ENCODE data around the gene CD300A.

The CD300A gene

DNA sequence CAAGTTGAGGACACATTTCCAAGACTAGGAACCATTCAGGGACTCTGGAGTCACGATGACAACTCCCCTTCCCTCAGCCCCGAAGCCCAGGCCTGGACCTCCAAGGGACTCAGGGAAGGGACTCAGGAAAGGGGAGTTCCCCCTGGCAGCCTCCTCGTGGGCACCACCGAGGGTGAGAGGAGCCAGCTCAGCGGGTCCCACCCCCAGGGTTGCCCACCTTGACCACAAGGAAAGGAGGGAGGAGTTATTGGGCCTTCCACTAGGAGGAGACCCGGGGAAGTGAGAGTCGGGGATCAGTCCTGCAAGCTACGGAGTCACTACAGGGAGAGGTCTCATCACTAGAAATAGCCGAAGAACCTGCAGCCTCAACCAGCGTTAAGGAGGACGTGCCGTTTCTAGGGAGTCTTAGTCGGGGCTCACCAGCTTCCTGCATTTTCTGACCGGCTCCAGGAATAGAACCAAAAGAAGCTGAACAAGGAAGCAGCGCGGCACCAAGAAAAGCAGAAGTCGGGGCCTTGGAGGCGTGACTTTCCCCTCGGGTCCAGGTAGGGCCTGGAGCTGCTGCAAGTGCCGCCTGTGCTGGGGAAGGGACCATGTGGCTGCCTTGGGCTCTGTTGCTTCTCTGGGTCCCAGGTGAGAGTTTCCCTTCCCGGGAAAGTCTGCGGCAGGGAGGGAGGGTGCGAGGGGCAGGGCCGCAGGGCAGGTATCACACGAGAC lies at the start of gene CD300A:
Gene CD300A, plus strand, starts transcription at position 524 of the 717 bp plus-strand sequence. Its CDS starts 70 bp downstream, at position 594.
- intact Hi-C loops (cut with DNase I): no loop called here
- peak in 18 of 42 donors; percentile 23 to 63 (median 46) for DNase-seq

DNA sequence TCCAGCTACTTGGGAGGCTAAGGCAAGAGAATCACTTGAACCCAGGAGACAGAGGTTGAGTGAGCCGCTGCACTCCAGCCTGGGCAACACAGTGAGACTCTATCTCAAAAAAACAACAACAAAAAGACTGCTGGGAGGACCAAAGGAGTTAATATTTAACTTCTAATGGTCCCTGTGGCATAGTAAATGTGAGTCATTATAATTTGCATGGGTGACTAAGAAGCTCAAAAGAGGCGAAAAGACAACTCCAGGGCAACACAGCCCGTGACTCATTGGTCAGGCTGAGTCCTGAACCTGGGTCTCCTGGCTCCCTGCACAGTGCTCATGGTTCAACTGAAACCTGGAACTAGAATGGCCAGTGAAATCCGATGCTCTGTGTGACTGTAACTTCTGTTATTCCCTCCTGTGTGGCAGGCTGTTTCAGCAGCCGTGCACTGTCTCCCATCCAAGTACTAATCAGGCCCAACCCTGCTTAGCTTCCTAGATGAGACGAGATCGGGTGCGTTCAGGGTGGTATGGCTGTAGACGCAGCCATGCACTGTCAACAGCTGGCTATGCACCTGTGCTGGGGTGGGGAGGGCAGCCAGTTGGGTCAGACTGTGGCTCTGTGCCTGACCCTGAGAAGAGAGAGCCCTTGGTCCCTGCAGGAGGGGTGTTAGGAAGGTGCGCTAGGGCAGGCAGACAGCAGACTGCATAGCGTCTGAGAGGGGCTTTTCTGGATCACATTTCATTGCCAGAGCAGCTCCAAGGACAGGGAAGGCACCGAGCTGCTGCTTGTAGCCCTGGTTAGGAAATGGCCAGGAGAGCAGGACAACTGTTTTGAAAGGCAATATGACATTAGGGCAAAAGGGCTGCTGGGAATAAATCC lies 49.0 kb upstream of the CD300A start:
- intact Hi-C loops (cut with DNase I): no loop called here
- no peak for DNase-seq

DNA sequence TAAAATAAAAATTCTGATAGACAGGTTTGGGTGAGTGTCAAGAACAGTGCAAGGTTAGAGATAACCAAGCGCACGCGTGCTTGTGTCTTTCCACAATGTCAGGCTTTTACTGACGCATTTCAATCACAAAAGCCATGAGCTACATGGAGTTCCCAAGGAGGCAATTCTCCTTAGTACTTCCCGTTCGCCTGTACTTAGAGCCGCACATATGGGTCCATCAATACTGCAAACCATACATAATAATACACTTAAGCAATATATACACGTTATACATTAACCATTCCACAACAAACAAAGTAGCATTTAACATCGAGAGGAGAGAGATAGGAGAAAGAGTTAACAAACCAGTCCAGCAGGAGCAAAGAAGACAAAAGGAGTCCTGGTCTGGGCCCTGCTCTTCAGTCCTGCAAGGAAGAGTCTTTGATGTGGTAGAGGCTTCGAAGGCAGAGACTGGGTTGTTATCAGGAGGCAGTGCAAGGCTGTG lies 46.5 kb upstream of the CD300A start:
- no peak for DNase-seq
- intact Hi-C loops (cut with DNase I): no loop called here

DNA sequence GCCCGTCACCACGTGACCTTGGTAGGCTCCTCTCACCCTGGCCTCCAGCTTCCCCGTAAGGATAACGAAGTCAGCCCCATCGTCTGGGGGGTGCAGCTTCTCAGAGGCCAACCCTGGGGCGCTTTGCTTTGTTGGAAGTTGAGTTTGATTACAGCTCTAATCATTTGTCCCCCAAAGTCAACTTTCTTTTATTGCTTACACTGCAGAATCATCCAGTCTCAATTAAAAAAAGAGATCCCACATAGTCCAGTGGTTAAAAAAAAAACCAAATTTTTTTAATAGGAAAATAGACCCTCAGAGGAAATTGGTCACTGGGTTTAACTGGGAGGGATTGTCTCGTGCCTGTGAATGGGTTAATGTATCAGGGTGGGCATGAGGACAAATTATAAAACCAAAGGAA lies 42.3 kb upstream of the CD300A start:
- intact Hi-C loops (cut with DNase I): no loop called here
- no peak for DNase-seq

DNA sequence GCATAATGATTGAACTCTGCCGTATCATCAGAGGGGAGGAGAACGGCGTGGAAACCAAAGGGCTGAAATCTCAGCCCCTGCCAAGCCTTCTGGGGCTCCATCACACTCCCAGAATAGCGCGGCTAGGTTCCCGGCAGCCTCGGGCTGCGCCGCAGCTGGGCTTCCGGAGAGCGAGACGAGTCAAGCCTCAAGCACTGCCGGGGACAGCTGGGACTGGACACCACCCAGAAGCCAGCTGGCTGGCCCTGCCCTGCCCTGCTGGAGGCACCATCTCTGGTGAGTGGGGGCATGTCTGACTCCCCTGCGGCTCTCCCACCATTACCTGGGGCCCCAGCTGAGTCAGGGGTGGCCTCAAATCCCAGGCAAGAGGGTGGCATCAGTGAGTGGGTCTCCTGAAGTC lies 41.8 kb upstream of the CD300A start:
- DNase-seq: peak in 11 of 42 donors; percentile 15 to 60 (median 32)
- intact Hi-C loops (cut with DNase I): no loop called here

DNA sequence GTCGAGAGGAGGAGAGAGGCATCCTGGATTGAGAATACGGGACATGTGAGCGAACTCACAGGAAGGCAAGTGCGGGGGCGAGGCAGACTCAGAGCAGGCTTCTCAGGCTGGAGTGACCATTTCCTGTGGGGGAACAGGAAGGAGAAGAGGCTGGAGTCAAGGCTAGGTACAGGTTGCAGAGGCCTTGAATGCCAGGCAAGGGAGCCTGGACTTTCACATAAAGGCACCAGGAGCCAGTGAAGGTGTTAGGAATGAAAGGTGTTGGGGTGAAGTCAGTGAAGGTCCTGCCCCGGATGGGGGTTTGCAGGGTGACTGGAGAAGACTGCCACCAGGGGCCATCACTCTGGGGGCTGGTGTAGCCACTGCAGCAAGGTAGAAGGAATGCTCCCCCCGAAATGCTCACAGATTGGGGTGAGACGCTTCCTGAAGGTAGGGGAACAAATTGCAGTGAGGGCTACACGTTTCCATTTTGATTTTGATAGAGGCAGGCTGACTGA lies 39.8 kb upstream of the CD300A start:
- DNase-seq: no peak
- intact Hi-C loops (cut with DNase I): no loop called here

DNA sequence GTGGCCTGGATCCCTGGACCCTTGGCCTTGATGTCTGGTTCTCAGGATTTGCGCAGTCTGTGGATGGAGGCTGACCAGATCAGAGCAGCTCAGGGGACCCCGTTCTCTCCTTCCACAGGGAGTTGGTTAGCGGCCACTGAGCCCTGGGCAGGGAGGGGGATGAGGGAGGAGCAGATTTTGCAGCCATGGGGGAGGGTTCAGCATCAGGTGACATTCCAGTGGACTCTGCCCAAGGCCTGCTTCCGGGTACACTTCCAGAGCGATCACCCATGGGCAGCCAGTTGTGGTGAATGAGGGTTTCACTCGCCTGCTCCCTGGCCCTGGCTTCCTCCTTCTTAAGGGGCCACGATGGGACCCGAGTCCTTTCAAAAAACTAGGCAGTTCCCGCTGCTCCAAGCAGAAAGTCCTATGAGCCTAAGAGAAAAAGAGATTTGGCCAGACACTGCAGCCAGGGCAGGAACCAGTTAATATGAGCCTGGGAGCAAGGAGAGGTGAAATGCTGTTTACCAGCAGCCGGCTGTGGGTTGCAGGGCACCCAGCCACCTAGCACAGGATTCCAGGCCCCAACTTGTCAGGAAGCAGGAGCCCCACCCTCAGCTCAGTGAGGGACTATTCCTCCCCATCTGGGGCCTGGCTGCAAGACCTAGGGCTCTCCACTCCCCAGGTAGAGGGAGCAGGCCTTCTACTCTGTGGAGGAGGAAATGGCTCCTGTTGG lies 39.2 kb upstream of the CD300A start:
- intact Hi-C loops (cut with DNase I): no loop called here
- DNase-seq: peak in 4 of 42 donors; percentile 14 to 35 (median 26)

DNA sequence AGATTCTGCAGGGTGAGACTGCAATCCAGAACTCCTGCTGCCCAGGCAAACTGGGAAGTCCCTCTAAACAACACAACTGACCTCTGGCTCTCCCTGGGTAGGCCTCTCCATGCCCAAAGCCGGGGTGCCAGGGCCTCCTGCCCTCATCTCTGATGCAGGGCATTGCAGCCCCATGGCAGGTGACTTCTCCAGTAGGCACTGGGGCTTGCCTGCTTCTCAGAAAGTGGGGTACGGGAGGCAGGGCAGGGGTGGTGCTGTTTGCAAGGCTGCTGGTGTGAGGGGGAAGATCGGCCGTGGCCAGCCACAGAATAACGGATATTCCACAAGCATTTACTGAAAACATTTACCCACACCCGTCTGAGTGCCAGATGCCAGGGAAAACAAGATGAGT lies 38.7 kb upstream of the CD300A start:
- no peak for DNase-seq
- intact Hi-C loops (cut with DNase I): no loop called here

DNA sequence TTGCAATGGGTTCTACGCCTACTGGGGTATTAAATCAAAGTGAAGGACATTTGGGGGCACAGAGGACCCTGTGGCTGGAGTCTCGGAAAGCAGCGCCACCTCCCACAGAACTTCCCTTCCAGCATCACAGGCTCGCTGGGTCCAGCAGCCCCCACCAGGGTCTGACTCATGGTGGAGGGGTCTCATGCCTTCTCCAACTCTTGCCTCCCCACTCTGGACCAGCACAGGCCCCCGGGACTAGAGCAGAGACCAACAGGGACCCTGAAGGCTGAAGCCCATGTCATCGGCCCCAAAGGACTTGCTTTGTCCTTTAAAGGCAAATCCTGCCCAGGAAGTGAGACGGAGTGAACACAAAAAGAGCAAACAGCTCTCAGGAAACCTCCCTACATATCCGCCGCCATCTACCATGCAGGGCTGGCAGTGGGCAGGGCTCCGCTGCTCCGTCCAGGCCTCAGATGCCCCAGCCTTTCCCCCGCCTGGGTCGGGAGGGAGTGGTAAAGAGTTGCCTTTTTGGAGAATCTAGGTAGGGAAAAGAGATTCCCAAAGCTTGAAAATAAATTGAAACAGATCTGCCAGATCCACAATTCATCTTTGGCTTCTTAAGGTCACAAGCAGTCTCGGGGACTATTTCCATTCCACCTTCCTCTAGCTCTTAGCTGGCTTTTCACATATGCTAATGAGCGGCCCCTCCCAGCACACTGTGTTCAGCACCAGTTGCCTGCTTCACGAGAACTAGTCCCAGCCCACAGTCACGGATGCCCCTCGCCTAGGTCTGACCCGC lies 36.6 kb upstream of the CD300A start:
- DNase-seq: peak in 1 of 42 donors; percentile 16
- intact Hi-C loops (cut with DNase I): no loop called here

DNA sequence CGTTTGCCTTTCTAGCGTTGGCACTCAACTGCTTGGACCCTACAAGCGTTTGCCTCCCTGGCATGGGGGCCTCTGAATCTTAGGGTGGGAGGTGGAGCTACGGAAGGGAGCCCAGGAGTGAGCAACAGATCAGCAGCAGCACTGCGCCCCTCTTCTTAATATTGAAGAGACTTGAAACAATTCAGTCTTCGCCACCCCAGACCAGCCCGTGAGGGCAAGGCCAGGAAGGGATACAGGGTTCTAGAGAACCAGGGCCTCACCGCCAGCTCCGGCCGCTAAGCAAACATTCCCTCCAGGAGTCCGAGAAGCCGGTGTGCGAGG lies 36.1 kb upstream of the CD300A start:
- DNase-seq: no peak
- intact Hi-C loops (cut with DNase I): no loop called here

DNA sequence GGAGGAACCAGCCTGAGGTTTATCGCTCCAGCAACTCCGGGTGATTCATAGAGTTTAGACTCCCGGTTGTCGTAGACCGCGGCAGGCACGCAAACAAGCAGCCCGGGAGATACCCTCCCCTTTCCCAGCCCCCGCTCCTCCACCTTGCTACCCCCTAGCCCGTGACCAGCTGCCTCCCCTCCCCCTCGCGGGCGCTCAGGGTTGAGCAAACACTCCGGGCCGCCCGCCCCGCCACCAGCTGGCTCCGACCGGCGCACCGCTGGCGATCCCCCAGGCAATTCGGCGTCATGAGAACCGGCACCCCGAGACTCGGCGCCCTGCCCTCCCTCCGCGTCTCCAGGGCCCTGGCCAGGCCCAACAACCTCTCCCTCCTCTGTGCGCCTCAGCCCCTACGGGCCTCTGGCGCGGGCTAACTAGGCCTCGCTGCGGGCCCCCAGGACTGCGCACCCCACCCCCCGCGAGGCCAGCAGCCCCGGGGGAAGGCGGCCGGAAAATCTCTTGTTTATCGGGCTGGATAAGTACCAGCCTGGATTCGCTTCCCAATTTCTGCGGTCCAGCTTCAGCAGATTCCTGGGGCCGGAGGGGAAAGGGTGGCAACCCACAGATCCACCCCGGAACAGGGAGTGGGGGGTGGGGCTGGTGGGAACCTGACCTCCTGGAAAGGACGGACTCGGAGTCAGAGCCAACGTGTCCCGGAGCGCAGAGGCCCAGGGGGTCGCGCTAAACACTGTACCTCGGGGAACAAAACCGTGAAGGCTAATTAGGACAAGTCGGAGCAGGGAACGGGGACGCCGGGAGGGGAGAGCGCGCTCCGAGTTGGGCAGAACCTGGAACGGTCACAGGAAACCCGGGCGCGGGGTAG lies 35.5 kb upstream of the CD300A start:
- intact Hi-C loops (cut with DNase I): no loop called here
- DNase-seq: peak in 38 of 42 donors; percentile 25 to 84 (median 65)

DNA sequence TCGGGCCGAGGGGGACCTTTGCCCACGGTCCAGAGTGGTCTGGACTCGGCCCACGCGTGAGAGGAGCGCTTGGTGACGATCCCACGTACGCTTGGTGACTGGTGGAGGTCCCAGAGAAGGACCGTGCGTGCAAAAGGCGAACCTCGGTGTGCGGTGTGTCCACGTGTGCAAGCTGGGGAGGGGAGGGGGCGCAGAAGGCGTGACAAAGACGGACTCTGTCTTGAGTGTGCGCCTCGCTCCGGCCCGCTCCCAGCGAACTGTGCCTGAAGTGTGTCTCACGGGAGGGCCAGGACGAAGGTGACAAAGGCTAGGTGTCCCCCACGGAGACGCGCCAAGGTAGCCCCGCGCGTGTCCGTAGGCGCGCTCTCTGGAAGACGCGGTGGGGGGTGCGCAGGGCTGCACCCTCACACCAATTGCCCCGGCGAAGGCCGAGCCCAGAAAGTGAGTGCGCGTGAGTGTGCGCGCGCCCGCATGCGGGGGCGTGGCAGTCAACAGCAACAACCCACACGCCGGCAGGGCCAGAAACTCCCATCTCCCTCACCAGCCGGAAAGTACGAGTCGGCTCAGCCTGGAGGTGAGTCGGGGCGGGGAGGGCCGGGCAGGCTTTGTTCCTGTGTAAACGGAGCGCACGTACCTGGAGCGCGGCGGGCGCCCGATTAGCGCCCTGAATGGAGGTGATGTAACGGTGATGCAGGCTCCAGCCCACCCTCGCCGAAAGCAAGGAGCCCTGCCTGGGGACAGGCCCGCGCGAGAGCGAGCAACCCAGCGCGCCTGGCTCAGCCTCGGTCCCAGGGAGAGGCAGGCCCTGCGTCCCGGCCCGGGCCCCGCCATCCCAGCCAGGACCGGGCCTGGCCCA lies 34.6 kb upstream of the CD300A start, which contains the start of gene GPRC5C:
Gene GPRC5C, plus strand, starts transcription at position 521 of the 856 bp plus-strand sequence. CDS start 7,689 bp downstream, outside the sequence.
- intact Hi-C loops (cut with DNase I): no loop called here
- DNase-seq: peak in 29 of 42 donors; percentile 33 to 75 (median 54)

DNA sequence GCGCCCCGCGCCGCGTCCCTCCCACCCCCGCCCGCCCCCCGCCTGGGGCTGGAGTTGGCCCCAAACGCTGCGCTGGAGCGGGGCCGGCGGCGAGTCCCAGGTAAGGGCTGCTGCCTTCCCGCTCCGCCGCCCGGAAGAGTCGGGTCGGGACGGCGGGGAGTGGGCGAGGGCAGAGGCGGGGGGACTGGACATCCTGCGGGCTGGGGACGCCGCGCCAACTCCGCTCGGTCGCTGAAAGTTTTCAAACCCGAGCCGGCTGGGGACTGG lies 34.1 kb upstream of the CD300A start:
- no peak for DNase-seq
- intact Hi-C loops (cut with DNase I): no loop called here

DNA sequence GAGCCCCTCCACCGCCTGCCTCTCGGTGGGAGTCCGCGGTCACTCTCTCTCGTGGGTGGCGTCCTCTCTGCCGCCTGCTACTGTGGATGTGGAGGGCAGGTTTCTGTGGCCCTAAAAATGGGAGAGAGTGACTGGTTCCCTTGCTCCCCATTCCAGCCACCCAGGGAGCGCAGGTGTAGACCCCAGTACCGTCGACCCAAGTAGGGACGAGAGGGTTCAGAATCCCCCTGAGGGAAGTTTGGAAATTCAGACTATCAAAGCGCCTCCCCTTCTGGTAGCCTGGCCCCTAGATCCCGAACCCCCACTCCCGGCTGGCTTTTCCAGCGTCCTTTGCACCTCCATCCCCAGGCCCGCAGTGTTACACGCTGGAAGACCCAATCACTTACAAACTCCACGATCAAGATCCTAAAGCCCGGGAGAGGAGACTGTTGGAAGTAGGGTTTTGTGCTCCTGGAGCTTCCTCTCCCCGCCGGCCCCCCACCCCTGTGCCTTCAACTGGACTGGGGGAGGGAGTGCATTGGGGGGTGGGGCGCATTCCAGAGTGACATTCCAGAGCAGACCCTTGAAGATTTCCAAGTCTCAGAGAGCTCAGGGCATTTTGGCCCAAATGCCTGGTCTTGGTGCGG lies 33.6 kb upstream of the CD300A start:
- intact Hi-C loops (cut with DNase I): no loop called here
- DNase-seq: no peak

DNA sequence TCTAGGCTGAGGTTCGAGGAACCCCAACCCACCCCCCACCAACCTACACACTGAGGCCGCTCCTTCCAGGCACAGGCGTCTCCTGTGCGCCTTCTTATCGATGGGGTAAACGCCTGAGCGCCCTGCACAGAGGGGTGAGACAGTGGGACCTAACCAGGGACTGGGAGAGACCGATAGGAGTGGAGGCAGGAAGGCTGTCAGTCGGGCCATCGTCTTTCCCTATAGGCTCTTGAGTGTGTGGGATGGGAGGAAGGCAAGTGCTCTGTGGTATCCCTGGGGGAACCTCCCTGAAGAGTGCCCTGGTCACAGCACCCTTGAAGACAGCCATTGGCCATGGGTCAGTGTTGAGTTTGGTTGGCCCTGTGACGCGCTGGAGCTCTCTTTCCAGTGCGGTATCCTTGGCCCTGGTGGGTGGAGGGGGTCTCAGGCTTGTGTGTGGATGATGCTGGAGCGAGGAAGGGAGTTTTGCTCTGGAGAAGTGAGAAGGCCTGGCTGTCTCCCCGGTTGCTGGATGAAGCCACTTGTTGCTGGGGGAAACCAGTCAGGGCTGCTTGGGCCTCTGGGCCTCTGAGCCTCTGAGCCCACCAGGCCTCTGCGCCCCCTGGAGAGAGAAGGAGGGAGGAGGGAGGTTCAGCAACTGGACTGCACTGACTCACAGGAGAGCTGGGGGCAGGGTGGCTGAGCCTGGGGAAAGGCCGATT lies 32.9 kb upstream of the CD300A start:
- intact Hi-C loops (cut with DNase I): no loop called here
- DNase-seq: peak in 1 of 42 donors; percentile 26

DNA sequence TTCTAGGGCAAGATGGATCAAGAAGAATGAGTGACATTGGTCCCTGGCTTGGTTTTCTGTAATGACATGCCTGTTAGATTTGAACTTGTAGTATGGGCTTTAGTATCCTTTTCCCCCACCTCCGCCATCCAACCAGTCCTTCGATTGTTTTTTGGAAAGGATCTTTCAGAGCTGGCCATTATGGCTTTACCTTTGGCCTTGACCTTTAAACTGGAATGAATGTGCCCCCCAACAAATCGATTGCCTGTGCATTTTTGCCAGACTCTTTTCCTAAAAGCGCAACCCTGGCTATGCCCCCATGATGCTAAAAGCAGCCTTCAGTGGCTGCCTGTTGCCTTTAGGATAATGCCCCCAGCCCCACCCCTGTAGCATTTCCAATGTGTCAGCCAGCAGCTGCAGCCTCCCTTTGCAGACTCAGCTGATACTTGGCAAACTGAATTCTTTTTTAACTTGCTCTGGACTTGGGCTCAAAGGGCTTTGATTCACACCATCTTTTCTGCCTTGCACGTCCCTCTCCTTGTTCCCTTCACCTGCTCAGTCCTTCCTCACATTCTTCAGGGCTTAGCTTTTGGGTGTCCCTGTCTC lies 30.6 kb upstream of the CD300A start:
- intact Hi-C loops (cut with DNase I): no loop called here
- no peak for DNase-seq
